Ovary (tissue), 3 donors: ENCODE data around the gene GRXCR2.

Source experiments
- CTCF ChIP-seq, 3 donors: fragments of 450-650 bp in 2 of 3; fragments of 200-600 bp in 1 of 3; IDR thresholded peaks; one replicate each; pipeline versions ENCODE4 v1.5.1 to v1.8.0; 2016 to 2022; ENCODE audit warnings: antibody characterized with exemption in 3 of 3, mild to moderate bottlenecking in 1 of 3
- EP300 ChIP-seq: sonication (generic); formaldehyde crosslinking; IDR thresholded peaks from one replicate; pipeline ENCODE4 v1.6.1; 2017; ENCODE audit warnings: antibody characterized with exemption
- POLR2A ChIP-seq: fragments of 450-650 bp; IDR thresholded peaks from one replicate; pipeline ENCODE4 v1.6.1; 2017; ENCODE audit warnings: antibody characterized with exemption, mild to moderate bottlenecking, moderate library complexity
- donor health status: DM: no; HTN: no; CAD: no.

GRCh38 chr5:145855763-145856267, 17.0 kb downstream of the GRXCR2 start:
- TF ChIP-seq CTCF (IDR thresholded peaks at IDR 0.05) (no peak), POLR2A (no peak), EP300 (no peak)
